Superior temporal gyrus (tissue), 1 donor: ENCODE data around the gene APBB3.

Source experiments
- DNase-seq: peaks from one replicate; pipeline ENCODE4 v3.0.0-alpha.2; 2016; ENCODE audit errors: extremely low spot score

The APBB3 gene

GRCh38 chr5:140554454-140554853 is 9.9 kb downstream of the APBB3 start:
- DNase-seq = no peak

- DNase-seq = no peak
Measured at GRCh38 chr5:140553657-140554056, 10.7 kb downstream of the APBB3 start.

GRCh38 chr5:140551872-140552271 is 12.5 kb downstream of the APBB3 start:
- no peak for DNase-seq

GRCh38 chr5:140550147-140551079 is 14.0 kb downstream of the APBB3 start:
- DNase-seq = peak; percentile 41

- DNase-seq = peak; percentile 42
Measured at GRCh38 chr5:140549237-140550144, 14.9 kb downstream of the APBB3 start.

- no peak for DNase-seq
Measured at GRCh38 chr5:140548791-140549190, 15.6 kb downstream of the APBB3 start.

GRCh38 chr5:140548300-140548688 is 16.1 kb downstream of the APBB3 start:
- DNase-seq = no peak

GRCh38 chr5:140547508-140548299 is 16.7 kb downstream of the APBB3 start, which contains the start of gene EIF4EBP3:
TSS of gene EIF4EBP3 (plus strand) at chr5:140547662. CDS start at chr5:140547738, 76 bp downstream.
- DNase-seq = peak; percentile 98

GRCh38 chr5:140546851-140547507 is 17.4 kb downstream of the APBB3 start:
- no peak for DNase-seq

- DNase-seq = no peak
Measured at GRCh38 chr5:140545606-140546005, 18.8 kb downstream of the APBB3 start.

GRCh38 chr5:140544986-140545385 is 19.4 kb downstream of the APBB3 start:
- no peak for DNase-seq

- DNase-seq = no peak
Measured at GRCh38 chr5:140542972-140543371, 21.4 kb downstream of the APBB3 start.

GRCh38 chr5:140540227-140540626 is 24.2 kb downstream of the APBB3 start:
- DNase-seq = no peak

- DNase-seq = no peak
Measured at GRCh38 chr5:140524003-140524402, 40.4 kb downstream of the APBB3 start.

GRCh38 chr5:140513124-140513523 is 51.3 kb downstream of the APBB3 start:
- no peak for DNase-seq

GRCh38 chr5:140509898-140510297 is 54.5 kb downstream of the APBB3 start:
- no peak for DNase-seq
